HFFc6 (cell line): Measurements from ENCODE around the gene ARHGEF4. TPM values are rescaled to one million over a fixed set of nuclear protein-coding genes. Genes with fewer than 3 reads are reported as not detected.

Source experiments
- DNase-seq: peaks from one replicate; pipeline ENCODE4 v3.0.0-alpha.2; 2018
- H3K27ac Mint-ChIP-seq: 2 replicates; pipeline ENCODE4 v1.8.0; 2020; ENCODE audit warnings: mild to moderate bottlenecking, mixed read lengths
- H3K27me3 Mint-ChIP-seq: 2 replicates; pipeline ENCODE4 v1.8.0; 2021; ENCODE audit warnings: mild to moderate bottlenecking, moderate library complexity, mixed read lengths; ENCODE audit not compliant: insufficient read depth
- H3K36me3 Mint-ChIP-seq: 2 replicates; pipeline ENCODE4 v1.8.0; 2021; ENCODE audit warnings: low read depth, mixed read lengths
- H3K4me1 Mint-ChIP-seq: 2 replicates; pipeline ENCODE4 v1.8.0; 2020; ENCODE audit warnings: low read depth, mixed read lengths
- H3K4me3 Mint-ChIP-seq: 2 replicates; pipeline ENCODE4 v1.8.0; 2020; ENCODE audit warnings: mild to moderate bottlenecking, moderate library complexity, mixed read lengths
- H3K9me3 Mint-ChIP-seq: 2 replicates; pipeline ENCODE4 v1.8.0; 2020; ENCODE audit warnings: mild to moderate bottlenecking, mixed read lengths
- total RNA-seq, 6 experiments: library from RNA; stranded (reverse); fragmentation: NEBNext Ultra II Directional; extraction: Animal tissue kit (Norgen Biotek cat#: 25700); gene quantifications; 2 replicates in 1 of 6; 3 replicates in 5 of 6; pipeline ENCODE4 v1.2.3, GENCODE V29; 2021
- TF ChIP-seq, protein P1 (sequence below): fragments of 200-600 bp; sonication (generic); IDR thresholded peaks from 2 replicates; pipeline ENCODE4 v1.5.0; 2021; ENCODE audit warnings: antibody characterized with exemption, mild to moderate bottlenecking

Gene ARHGEF4
- total RNA-seq, 6 experiments from 2014 or later: 0.94 to 2.2 (median 1.4) TPM

- no peak for DNase-seq
- Mint-ChIP-seq H3K9me3 (no peaks in the 10 kb centered on the region), H3K27ac (no peak overlapping the region), H3K4me1 (peaks cover 10% of the 10 kb centered on the region), H3K4me3 (no peak overlapping the region), H3K27me3 (peaks cover 2% of the 10 kb centered on the region; the same call in 1 of the 2 replicates), H3K36me3 (peaks cover 46% of the 10 kb centered on the region)
- TF ChIP-seq, protein P1, sequence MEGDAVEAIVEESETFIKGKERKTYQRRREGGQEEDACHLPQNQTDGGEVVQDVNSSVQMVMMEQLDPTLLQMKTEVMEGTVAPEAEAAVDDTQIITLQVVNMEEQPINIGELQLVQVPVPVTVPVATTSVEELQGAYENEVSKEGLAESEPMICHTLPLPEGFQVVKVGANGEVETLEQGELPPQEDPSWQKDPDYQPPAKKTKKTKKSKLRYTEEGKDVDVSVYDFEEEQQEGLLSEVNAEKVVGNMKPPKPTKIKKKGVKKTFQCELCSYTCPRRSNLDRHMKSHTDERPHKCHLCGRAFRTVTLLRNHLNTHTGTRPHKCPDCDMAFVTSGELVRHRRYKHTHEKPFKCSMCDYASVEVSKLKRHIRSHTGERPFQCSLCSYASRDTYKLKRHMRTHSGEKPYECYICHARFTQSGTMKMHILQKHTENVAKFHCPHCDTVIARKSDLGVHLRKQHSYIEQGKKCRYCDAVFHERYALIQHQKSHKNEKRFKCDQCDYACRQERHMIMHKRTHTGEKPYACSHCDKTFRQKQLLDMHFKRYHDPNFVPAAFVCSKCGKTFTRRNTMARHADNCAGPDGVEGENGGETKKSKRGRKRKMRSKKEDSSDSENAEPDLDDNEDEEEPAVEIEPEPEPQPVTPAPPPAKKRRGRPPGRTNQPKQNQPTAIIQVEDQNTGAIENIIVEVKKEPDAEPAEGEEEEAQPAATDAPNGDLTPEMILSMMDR: no peak
Measured at GRCh38 chr2:131050896-131051295, 214.2 kb downstream of the ARHGEF4 start.

GRCh38 chr2:131052741-131053263 is 216.1 kb downstream of the ARHGEF4 start:
- H3K27ac Mint-ChIP-seq: no peak overlapping the region
- H3K4me1 Mint-ChIP-seq: peaks cover 26% of the 10 kb centered on the region
- no peak overlapping the region for H3K4me3 Mint-ChIP-seq
- peaks cover 2% of the 10 kb centered on the region; the same call in 1 of the 2 replicates for H3K27me3 Mint-ChIP-seq
- no peaks in the 10 kb centered on the region for H3K9me3 Mint-ChIP-seq
- no peak for DNase-seq
- TF ChIP-seq, protein P1: no peak
- H3K36me3 Mint-ChIP-seq: peaks cover 56% of the 10 kb centered on the region

DNA sequence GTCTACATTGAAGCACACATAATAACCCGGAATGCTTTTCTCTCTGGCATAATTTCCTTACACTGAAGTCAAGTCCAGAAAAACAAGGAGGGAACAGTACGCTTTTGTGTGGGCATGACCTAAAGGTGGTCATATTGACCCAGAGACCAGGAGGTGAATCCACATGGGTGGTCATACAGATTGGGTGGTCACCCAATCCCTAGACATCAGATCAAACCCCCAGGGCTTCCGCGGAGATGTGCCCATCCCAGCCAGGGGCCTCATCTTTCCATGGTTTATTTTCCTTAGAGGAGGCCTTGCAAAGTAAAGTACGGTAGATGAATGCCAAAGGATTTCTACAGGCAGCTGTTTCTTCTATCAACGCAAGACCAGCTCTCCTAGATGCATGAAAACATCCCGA is 217.8 kb downstream of the ARHGEF4 start:
- peaks cover 61% of the 10 kb centered on the region for H3K36me3 Mint-ChIP-seq

GRCh38 chr2:131055169-131056065 is 218.7 kb downstream of the ARHGEF4 start:
- Mint-ChIP-seq H3K4me1 (peaks cover 38% of the 10 kb centered on the region), H3K27ac (peak overlapping the region; percentile 92), H3K36me3 (peaks cover 57% of the 10 kb centered on the region), H3K4me3 (peak overlapping the region; percentile 74), H3K27me3 (peaks cover 3% of the 10 kb centered on the region; the same call in 1 of the 2 replicates), H3K9me3 (no peaks in the 10 kb centered on the region)
- TF ChIP-seq, protein P1: no peak
- DNase-seq: peak; percentile 81

More for the DNA sequence above, 217.8 kb downstream of the ARHGEF4 start:
- TF ChIP-seq, protein P1: no peak
- H3K27ac Mint-ChIP-seq: peak overlapping the region; percentile 69
- peaks cover 3% of the 10 kb centered on the region; the same call in 1 of the 2 replicates for H3K27me3 Mint-ChIP-seq
- no peak for DNase-seq
- H3K4me3 Mint-ChIP-seq: no peak overlapping the region
- H3K4me1 Mint-ChIP-seq: peaks cover 33% of the 10 kb centered on the region
- no peaks in the 10 kb centered on the region for H3K9me3 Mint-ChIP-seq

- H3K4me3 Mint-ChIP-seq: peak overlapping the region; percentile 74
- H3K4me1 Mint-ChIP-seq: peaks cover 43% of the 10 kb centered on the region
- peak overlapping the region; percentile 92 for H3K27ac Mint-ChIP-seq
- TF ChIP-seq, protein P1: no peak
- no peak for DNase-seq
- H3K27me3 Mint-ChIP-seq: peaks cover 3% of the 10 kb centered on the region; the same call in 1 of the 2 replicates
- no peaks in the 10 kb centered on the region for H3K9me3 Mint-ChIP-seq
- peaks cover 60% of the 10 kb centered on the region for H3K36me3 Mint-ChIP-seq
Measured at GRCh38 chr2:131056204-131056931, 219.7 kb downstream of the ARHGEF4 start.
